Heart left ventricle (tissue), 16 donors: ENCODE measurements around the gene NINL. TPM values are rescaled to one million over a fixed set of nuclear protein-coding genes. Genes with fewer than 3 reads are reported as not detected.
"Not testable (repeated sequence)": the region's sequence is repeated elsewhere in the genome, so short reads cannot be mapped to it uniquely, and the experiment has no call there.

Experiments used
- ATAC-seq, 4 donors: fragments of 200-7000 bp; cut with Tn5 transposase; one replicate each; pipeline ENCODE4 v1.9.1; 2020 to 2022; ENCODE audit warnings: moderate library complexity in 4 of 4, mild to moderate bottlenecking in 3 of 4, moderate number of reproducible peaks in 1 of 4
- DNase-seq, 5 donors: peaks; one replicate each; pipeline ENCODE4 v3.0.0-alpha.2; 2020
- H3K27ac ChIP-seq, 12 donors: fragments of 200-600 bp; sonication (generic) in 4 of 12; one replicate each; pipeline versions ENCODE4 v1.5.0 to v1.8.0; 2016 to 2022; ENCODE audit warnings: mild to moderate bottlenecking in 2 of 12
- H3K27me3 ChIP-seq, 9 donors: fragments of 200-600 bp; sonication (generic) in 2 of 9; one replicate each; pipeline versions ENCODE4 v1.5.1 to v1.8.0; 2016 to 2022; ENCODE audit warnings: mild to moderate bottlenecking in 3 of 9
- H3K36me3 ChIP-seq, 9 donors: fragments of 200-600 bp; sonication (generic) in 2 of 9; one replicate each; pipeline versions ENCODE4 v1.5.0 to v1.8.0; 2018 to 2022; ENCODE audit warnings: mild to moderate bottlenecking in 2 of 9
- H3K4me1 ChIP-seq, 12 donors: fragments of 200-600 bp; sonication (generic) in 4 of 12; one replicate each; pipeline versions ENCODE4 v1.5.0 to v1.8.0; 2016 to 2022; ENCODE audit warnings: mild to moderate bottlenecking in 3 of 12
- H3K4me3 ChIP-seq, 12 donors: fragments of 200-600 bp; sonication (generic) in 4 of 12; one replicate each; pipeline versions ENCODE4 v1.5.0 to v1.8.0; 2017 to 2022; ENCODE audit warnings: mild to moderate bottlenecking in 9 of 12, moderate library complexity in 4 of 12
- H3K9me3 ChIP-seq, 12 donors: fragments of 200-600 bp; sonication (generic) in 4 of 12; one replicate each; pipeline versions ENCODE4 v1.5.0 to v1.8.0; 2016 to 2022; ENCODE audit warnings: mild to moderate bottlenecking in 1 of 12
- CTCF ChIP-seq, 12 donors: fragments of 200-600 bp; sonication (generic) in 4 of 12; IDR thresholded peaks; one replicate each; pipeline versions ENCODE4 v1.5.0 to v1.8.0; 2018 to 2022; ENCODE audit warnings: antibody characterized with exemption in 12 of 12, mild to moderate bottlenecking in 5 of 12
- POLR2A ChIP-seq, 2 donors: fragments of 450-650 bp; IDR thresholded peaks; one replicate each; pipeline ENCODE4 v1.6.1; 2017; ENCODE audit warnings: antibody characterized with exemption in 2 of 2, mild to moderate bottlenecking in 2 of 2, moderate library complexity in 2 of 2
- WGBS, 4 donors: extraction: QIAGEN DNeasy Blood & Tissue Kit in 2 of 4; methylation state at CpG; one replicate each; pipeline versions ENCODE4 v1.1.5 to v1.1.7; 2013 to 2018; 5-methylcytosine and 5-hydroxymethylcytosine counted together
- intact Hi-C, 10 donors: fragments of 100-400 bp; cut with DNase I; formaldehyde crosslinking; loops; one replicate each; pipeline versions ENCODE4 v1.11.1 to v1.14.2; 2022
- polyA plus RNA-seq, 2 donors: library from polyadenylated mRNA; stranded (reverse); fragments of 200-250 nt; gene quantifications; one replicate each; pipeline ENCODE4 v1.2.3, GENCODE V29; 2013
- total RNA-seq, 9 donors: library from RNA; depleted of rRNA in 2 of 9; stranded (reverse); fragments of >200 nt in 2 of 9; fragmentation: NEBNext Ultra II Directional in 3 of 9; extraction: Animal tissue kit (Norgen Biotek cat#: 25700) in 3 of 9; gene quantifications; one replicate each; pipeline versions ENCODE4 v1.1.0 to v1.2.4, GENCODE V29; 2016 to 2023
- donor health status: ischemic (EF 13 %, LVEDD 7.1; RV severe dilation, severe dysfunction).
- donor health status: healthy with polysubstance abuse.
- donor health status: DM: no; HTN: yes; CAD: no.
- donor health status: DM: no; HTN: no; CAD: no.
- donor health status: ischemic (EF 25% LVEDD 6.9; RV normal size, moderate dysfunction).
- donor health status: ischemic (EF 25% LVEDD 5.7; RV mildly dilated, moderate dysfunction).
- donor health status: healthy.
- donor health status: DM: yes; HTN: yes; CAD: no.
- donor health status: ischemic (EF 35%, LVEDD 5.7; RV mildly dilated, moderate dysfunction).
- donor health status: nonischemic (EF 11% LVEDD 7.7; RV severe dilation, severe dysfunction).
- donor health status: DM: yes; HTN: yes; CAD: no.
- donor health status: PGD.
- donor health status: ischemic (EF 29% LVEDD 5.4; RV normal size, mild dysfunction).
- donor health status: nonischemic (EF 23%, LVEDD 6.1; RV moderate dilation, normal function).

NINL gene
- total and polyA plus RNA-seq, 11 donors, result 0.78 to 7.1 (median 2.9) TPM

GRCh38 chr20:25563362-25563761 is 22.0 kb downstream of the NINL start:
- no peak for DNase-seq
- TF ChIP-seq POLR2A (IDR thresholded peaks at IDR 0.05), result no peak
- no peak for TF ChIP-seq CTCF (IDR thresholded peaks at IDR 0.05)
- intact Hi-C loops, result no loop called here
- peaks cover 0 to 9% (median 0%) of the 10 kb centered on the region in 12 donors for H3K9me3 ChIP-seq
- no peak overlapping the region for H3K27ac ChIP-seq
- H3K36me3 ChIP-seq, result no peaks in the 10 kb centered on the region
- H3K27me3 ChIP-seq, result no peaks in the 10 kb centered on the region
- no peaks in the 10 kb centered on the region for H3K4me1 ChIP-seq
- H3K4me3 ChIP-seq, result no peak overlapping the region
- no peak for ATAC-seq

GRCh38 chr20:25561771-25562170 is 23.6 kb downstream of the NINL start:
- H3K36me3 ChIP-seq, H3K4me3 ChIP-seq, DNase-seq, intact Hi-C loops, H3K9me3 ChIP-seq, H3K4me1 ChIP-seq, ATAC-seq, H3K27me3 ChIP-seq, H3K27ac ChIP-seq: not testable (repeated sequence)
- WGBS, 4 donors, result 92 to 97% (median 96%) methylated on average over 5 to 30 of the region's 31 CpGs; no CpG with 5 or more reads in 1 of the 4 donors

- Histone ChIP-seq H3K27me3 (peaks cover 0 to 3% (median 0%) of the 10 kb centered on the region in 9 donors), H3K9me3 (no peaks in the 10 kb centered on the region), H3K36me3 (no peaks in the 10 kb centered on the region), H3K4me1 (peaks cover 0 to 5% (median 0%) of the 10 kb centered on the region in 12 donors), H3K4me3 (no peak overlapping the region), H3K27ac (peak overlapping the region in 1 of 12 donors; percentile 31)
- DNase-seq (no peak), ATAC-seq (peak in 2 of 4 donors; percentile 15 to 37)
- intact Hi-C loops, result no loop called here
- 59 to 69% (median 63%) methylated on average over 6 of the region's 6 CpGs for WGBS, 4 donors
- TF ChIP-seq POLR2A (IDR thresholded peaks at IDR 0.05) (no peak), CTCF (IDR thresholded peaks at IDR 0.05) (no peak)
Observed at GRCh38 chr20:25553819-25554296, 31.5 kb downstream of the NINL start.

- Histone ChIP-seq H3K27ac (no peak overlapping the region), H3K27me3 (peaks cover 0 to 3% (median 0%) of the 10 kb centered on the region in 9 donors), H3K4me1 (peaks cover 0 to 5% (median 0%) of the 10 kb centered on the region in 12 donors), H3K9me3 (no peaks in the 10 kb centered on the region), H3K4me3 (no peak overlapping the region), H3K36me3 (no peaks in the 10 kb centered on the region)
- WGBS, 4 donors, result 93 to 96% (median 95%) methylated on average over 5 of the region's 5 CpGs
- ATAC-seq (no peak), DNase-seq (no peak)
- intact Hi-C loops, result no loop called here
- TF ChIP-seq POLR2A (IDR thresholded peaks at IDR 0.05), result no peak
- TF ChIP-seq CTCF (IDR thresholded peaks at IDR 0.05), result no peak
Observed at GRCh38 chr20:25552977-25553376, 32.4 kb downstream of the NINL start.
